Measurements from ENCODE around the gene SLC5A3. TPM values are rescaled to one million over a fixed set of nuclear protein-coding genes. Genes with fewer than 3 reads are reported as not detected.

SLC5A3 gene
- total and polyA plus RNA-seq, 7 donors: 0.70 to 17.2 (median 5.8) TPM

DNA sequence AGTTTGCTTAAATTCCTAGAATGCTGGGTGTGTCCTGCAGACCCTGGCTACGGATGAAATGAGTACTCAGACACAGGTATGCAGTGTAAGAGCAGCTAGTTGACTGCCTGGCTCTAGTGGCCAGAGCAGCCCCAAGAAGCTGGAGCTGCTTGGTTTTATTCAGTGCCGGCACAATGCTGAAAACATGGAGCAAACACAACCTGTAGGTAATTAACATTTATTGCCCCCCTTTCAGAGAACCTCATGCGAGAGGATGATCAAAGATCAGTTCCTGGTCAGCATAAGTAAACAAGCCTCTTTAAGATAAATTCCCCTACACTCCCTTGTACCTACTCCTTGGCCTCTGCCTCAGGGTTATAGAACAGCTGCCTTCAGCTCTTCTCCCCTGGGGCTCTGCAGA is 43.2 kb downstream of the SLC5A3 start:
- DNase-seq (no peak), ATAC-seq (no peak)
- TF ChIP-seq, protein P1, sequence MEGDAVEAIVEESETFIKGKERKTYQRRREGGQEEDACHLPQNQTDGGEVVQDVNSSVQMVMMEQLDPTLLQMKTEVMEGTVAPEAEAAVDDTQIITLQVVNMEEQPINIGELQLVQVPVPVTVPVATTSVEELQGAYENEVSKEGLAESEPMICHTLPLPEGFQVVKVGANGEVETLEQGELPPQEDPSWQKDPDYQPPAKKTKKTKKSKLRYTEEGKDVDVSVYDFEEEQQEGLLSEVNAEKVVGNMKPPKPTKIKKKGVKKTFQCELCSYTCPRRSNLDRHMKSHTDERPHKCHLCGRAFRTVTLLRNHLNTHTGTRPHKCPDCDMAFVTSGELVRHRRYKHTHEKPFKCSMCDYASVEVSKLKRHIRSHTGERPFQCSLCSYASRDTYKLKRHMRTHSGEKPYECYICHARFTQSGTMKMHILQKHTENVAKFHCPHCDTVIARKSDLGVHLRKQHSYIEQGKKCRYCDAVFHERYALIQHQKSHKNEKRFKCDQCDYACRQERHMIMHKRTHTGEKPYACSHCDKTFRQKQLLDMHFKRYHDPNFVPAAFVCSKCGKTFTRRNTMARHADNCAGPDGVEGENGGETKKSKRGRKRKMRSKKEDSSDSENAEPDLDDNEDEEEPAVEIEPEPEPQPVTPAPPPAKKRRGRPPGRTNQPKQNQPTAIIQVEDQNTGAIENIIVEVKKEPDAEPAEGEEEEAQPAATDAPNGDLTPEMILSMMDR (IDR thresholded peaks at IDR 0.05): no peak
- WGBS, 3 donors: 85 to 94% (median 94%) methylated on average over 3 of the region's 3 CpGs
- Histone ChIP-seq H3K9me3 (no peaks in the 10 kb centered on the region), H3K27me3 (ENCODE audit: insufficient read depth in 3 of 3, low read length in 2 of 3) (no peaks in the 10 kb centered on the region), H3K36me3 (ENCODE audit: insufficient read depth in 1 of 2, low read depth in 1 of 2) (no peaks in the 10 kb centered on the region), H3K4me1 (peaks cover 19% of the 10 kb centered on the region), H3K27ac (no peak overlapping the region), H3K4me3 (no peak overlapping the region)
- intact Hi-C loops (cut with DNase I): no loop called here

DNA sequence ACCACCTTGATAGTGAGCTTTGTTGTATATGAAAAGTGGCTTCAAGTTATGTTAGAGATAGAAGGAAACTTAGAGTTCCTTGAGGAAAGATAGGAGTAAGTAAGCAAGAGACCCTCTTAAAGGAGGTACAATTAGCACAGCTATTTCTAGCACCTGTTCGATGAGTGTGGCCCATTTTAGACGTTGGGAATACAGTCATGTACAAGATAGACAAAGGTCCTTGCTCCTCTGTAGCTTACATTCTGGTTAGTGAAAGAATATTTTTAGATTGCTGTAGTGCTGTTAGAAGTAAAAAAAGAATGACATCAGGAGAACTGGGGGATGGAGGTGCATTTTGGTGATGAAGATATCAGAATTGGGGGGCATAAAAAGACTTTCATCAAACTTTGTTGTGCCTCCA is 47.5 kb downstream of the SLC5A3 start:
- H3K4me1 ChIP-seq: peaks cover 8% of the 10 kb centered on the region
- 37 to 63% (median 47%) methylated on average over 2 of the region's 2 CpGs for WGBS, 3 donors
- DNase-seq: no peak
- intact Hi-C loops (cut with DNase I): no loop called here
- no peaks in the 10 kb centered on the region for H3K9me3 ChIP-seq
- peak in 1 of 4 donors; percentile 41 for ATAC-seq
- H3K36me3 ChIP-seq (ENCODE audit: insufficient read depth in 1 of 2, low read depth in 1 of 2): peaks cover 0 to 10% of the 10 kb centered on the region in 2 donors
- TF ChIP-seq, protein P1 (IDR thresholded peaks at IDR 0.05): no peak
- no peak overlapping the region for H3K4me3 ChIP-seq
- no peak overlapping the region for H3K27ac ChIP-seq
- H3K27me3 ChIP-seq (ENCODE audit: insufficient read depth in 3 of 3, low read length in 2 of 3): no peaks in the 10 kb centered on the region

DNA sequence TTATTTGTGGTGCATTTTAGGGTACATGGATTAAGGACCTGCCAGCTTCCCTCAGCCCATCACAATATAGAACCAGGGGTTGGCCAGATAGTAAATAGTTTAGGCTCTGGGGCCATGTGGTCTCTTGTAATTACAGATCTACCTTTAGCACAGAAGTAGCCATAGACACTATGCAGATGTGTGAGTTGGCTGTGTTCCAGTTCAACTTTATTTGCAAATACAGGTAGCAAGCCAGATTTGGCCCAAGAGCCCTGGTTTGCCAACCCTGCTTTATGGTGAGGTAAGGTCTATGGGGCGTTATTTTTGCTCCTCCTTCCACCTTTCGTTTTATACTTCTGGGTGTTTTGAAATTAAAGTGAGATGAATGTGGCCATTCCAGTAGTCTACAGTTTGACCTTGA is 48.7 kb downstream of the SLC5A3 start:
- Histone ChIP-seq H3K4me1 (peaks cover 18% of the 10 kb centered on the region), H3K27ac (no peak overlapping the region), H3K9me3 (no peaks in the 10 kb centered on the region), H3K27me3 (ENCODE audit: insufficient read depth in 3 of 3, low read length in 2 of 3) (no peaks in the 10 kb centered on the region), H3K36me3 (ENCODE audit: insufficient read depth in 1 of 2, low read depth in 1 of 2) (peaks cover 0 to 20% of the 10 kb centered on the region in 2 donors), H3K4me3 (no peak overlapping the region)
- intact Hi-C loops (cut with DNase I): no loop called here
- ATAC-seq (no peak), DNase-seq (no peak)
- TF ChIP-seq, protein P1 (IDR thresholded peaks at IDR 0.05): no peak
- WGBS, 3 donors: 92 to 97% (median 93%) methylated on average over 2 of the region's 2 CpGs

Other genes with a start within 250 kb of the SLC5A3 start
- 100 to 1,000 TPM; 294 to 473 (median 332) TPM for gene ATP5PO, start 157.8 kb upstream of the SLC5A3 start, total RNA-seq
- gene ATP5PO, start 157.8 kb upstream of the SLC5A3 start, polyA plus RNA-seq: 100 to 1,000 TPM; 521 to 680 (median 593) TPM
- 10 to 100 TPM; 38.8 to 92.9 (median 76.7) TPM for gene MRPS6, start within 50 bp of the SLC5A3 start, total RNA-seq
- gene MRPS6, start within 50 bp of the SLC5A3 start, polyA plus RNA-seq: 100 to 1,000 TPM in 2 of 3 donors, 10 to 100 TPM in 1; 69.9 to 191 (median 116) TPM

All from psoas muscle (tissue), 8 donors.